H1 (cell line): ENCODE measurements around the gene VPS51. TPM values are rescaled to one million over a fixed set of nuclear protein-coding genes. Genes with fewer than 3 reads are reported as not detected.

ENCODE experiments used
- HDAC6 ChIP-seq: IDR thresholded peaks from one replicate; pipeline ENCODE4 v1.7.1; 2012; ENCODE audit warnings: low read depth, mild to moderate bottlenecking, inconsistent platforms, low read length, moderate library complexity
- JUND ChIP-seq: IDR thresholded peaks from 2 replicates; pipeline ENCODE4 v1.6.1; 2011; ENCODE audit warnings: mild to moderate bottlenecking, improper control_type of control experiment, low read length
- POU5F1 ChIP-seq: IDR thresholded peaks from 2 replicates; pipeline ENCODE4 v1.6.1; 2011; ENCODE audit warnings: low read depth, mild to moderate bottlenecking, low read length, moderate library complexity
- SIN3A ChIP-seq, 2 experiments: IDR thresholded peaks in 1 of 2; conservative IDR thresholded peaks in 1 of 2; 2 replicates each; pipeline ENCODE4 v1.6.1; 2011 to 2012; ENCODE audit warnings: low read length in 2 of 2, improper control_type of control experiment in 1 of 2, low read depth in 1 of 2, mild to moderate bottlenecking in 1 of 2
- SP1 ChIP-seq: IDR thresholded peaks from 2 replicates; pipeline ENCODE4 v1.6.1; 2011; ENCODE audit warnings: low read depth, low read length
- TAF1 ChIP-seq: IDR thresholded peaks from 2 replicates; pipeline ENCODE4 v1.6.1; 2011; ENCODE audit warnings: mild to moderate bottlenecking, low read depth, low read length
- polyA plus RNA-seq, 7 experiments: library from polyadenylated mRNA; depleted of rRNA in 3 of 7; stranded (reverse) in 5 of 7; unstranded in 2 of 7; fragments of >200 nt in 5 of 7; fragments of 200-250 nt in 2 of 7; gene quantifications; 1 replicate in 5 of 7; 2 replicates in 1 of 7; 4 replicates in 1 of 7; pipeline versions ENCODE4 v1.2.1 to v1.2.3, GENCODE V29; 2011 to 2013; ENCODE audit warnings: missing spikeins in 2 of 7, mixed read lengths in 2 of 7
- total RNA-seq: library from RNA; stranded (reverse); fragmentation: NEBNext Ultra II Directional; extraction: Animal tissue kit (Norgen Biotek cat#: 25700); gene quantifications from 2 replicates; pipeline ENCODE4 v1.2.1, GENCODE V29; 2021
- TF ChIP-seq, protein P1 (sequence below): fragments of 300-600 bp; sonication (generic); IDR thresholded peaks from 2 replicates; pipeline ENCODE4 v1.7.1; 2012; ENCODE audit warnings: low read length, moderate library complexity, mild to moderate bottlenecking, inconsistent platforms; ENCODE audit not compliant: insufficient replicate concordance

VPS51 gene
- total and polyA plus RNA-seq, 2 of the 8 experiments (the other 6 are each of a cell fraction or from before 2014, with no cell fraction given) = 97.4 to 142 TPM

DNA sequence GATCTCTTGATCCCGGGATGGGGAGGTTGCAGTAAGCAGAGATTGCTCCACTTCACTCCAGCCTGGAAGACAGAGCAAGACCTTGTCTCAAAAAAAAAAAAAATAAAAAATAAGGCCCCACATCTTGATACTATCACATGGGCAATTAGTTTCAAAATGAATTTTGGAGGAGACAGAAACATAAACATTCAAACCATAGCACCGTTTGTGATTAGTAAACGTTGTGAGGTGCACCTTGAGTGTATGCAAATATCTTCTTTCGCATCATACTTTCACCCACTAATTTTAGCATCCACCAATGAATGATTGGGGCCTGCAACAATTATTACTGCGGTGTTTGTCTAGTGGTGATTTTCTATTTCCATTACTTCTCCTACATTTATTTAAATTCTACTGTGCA lies 63.0 kb downstream of the VPS51 start (continued):
- TF ChIP-seq, protein P1, sequence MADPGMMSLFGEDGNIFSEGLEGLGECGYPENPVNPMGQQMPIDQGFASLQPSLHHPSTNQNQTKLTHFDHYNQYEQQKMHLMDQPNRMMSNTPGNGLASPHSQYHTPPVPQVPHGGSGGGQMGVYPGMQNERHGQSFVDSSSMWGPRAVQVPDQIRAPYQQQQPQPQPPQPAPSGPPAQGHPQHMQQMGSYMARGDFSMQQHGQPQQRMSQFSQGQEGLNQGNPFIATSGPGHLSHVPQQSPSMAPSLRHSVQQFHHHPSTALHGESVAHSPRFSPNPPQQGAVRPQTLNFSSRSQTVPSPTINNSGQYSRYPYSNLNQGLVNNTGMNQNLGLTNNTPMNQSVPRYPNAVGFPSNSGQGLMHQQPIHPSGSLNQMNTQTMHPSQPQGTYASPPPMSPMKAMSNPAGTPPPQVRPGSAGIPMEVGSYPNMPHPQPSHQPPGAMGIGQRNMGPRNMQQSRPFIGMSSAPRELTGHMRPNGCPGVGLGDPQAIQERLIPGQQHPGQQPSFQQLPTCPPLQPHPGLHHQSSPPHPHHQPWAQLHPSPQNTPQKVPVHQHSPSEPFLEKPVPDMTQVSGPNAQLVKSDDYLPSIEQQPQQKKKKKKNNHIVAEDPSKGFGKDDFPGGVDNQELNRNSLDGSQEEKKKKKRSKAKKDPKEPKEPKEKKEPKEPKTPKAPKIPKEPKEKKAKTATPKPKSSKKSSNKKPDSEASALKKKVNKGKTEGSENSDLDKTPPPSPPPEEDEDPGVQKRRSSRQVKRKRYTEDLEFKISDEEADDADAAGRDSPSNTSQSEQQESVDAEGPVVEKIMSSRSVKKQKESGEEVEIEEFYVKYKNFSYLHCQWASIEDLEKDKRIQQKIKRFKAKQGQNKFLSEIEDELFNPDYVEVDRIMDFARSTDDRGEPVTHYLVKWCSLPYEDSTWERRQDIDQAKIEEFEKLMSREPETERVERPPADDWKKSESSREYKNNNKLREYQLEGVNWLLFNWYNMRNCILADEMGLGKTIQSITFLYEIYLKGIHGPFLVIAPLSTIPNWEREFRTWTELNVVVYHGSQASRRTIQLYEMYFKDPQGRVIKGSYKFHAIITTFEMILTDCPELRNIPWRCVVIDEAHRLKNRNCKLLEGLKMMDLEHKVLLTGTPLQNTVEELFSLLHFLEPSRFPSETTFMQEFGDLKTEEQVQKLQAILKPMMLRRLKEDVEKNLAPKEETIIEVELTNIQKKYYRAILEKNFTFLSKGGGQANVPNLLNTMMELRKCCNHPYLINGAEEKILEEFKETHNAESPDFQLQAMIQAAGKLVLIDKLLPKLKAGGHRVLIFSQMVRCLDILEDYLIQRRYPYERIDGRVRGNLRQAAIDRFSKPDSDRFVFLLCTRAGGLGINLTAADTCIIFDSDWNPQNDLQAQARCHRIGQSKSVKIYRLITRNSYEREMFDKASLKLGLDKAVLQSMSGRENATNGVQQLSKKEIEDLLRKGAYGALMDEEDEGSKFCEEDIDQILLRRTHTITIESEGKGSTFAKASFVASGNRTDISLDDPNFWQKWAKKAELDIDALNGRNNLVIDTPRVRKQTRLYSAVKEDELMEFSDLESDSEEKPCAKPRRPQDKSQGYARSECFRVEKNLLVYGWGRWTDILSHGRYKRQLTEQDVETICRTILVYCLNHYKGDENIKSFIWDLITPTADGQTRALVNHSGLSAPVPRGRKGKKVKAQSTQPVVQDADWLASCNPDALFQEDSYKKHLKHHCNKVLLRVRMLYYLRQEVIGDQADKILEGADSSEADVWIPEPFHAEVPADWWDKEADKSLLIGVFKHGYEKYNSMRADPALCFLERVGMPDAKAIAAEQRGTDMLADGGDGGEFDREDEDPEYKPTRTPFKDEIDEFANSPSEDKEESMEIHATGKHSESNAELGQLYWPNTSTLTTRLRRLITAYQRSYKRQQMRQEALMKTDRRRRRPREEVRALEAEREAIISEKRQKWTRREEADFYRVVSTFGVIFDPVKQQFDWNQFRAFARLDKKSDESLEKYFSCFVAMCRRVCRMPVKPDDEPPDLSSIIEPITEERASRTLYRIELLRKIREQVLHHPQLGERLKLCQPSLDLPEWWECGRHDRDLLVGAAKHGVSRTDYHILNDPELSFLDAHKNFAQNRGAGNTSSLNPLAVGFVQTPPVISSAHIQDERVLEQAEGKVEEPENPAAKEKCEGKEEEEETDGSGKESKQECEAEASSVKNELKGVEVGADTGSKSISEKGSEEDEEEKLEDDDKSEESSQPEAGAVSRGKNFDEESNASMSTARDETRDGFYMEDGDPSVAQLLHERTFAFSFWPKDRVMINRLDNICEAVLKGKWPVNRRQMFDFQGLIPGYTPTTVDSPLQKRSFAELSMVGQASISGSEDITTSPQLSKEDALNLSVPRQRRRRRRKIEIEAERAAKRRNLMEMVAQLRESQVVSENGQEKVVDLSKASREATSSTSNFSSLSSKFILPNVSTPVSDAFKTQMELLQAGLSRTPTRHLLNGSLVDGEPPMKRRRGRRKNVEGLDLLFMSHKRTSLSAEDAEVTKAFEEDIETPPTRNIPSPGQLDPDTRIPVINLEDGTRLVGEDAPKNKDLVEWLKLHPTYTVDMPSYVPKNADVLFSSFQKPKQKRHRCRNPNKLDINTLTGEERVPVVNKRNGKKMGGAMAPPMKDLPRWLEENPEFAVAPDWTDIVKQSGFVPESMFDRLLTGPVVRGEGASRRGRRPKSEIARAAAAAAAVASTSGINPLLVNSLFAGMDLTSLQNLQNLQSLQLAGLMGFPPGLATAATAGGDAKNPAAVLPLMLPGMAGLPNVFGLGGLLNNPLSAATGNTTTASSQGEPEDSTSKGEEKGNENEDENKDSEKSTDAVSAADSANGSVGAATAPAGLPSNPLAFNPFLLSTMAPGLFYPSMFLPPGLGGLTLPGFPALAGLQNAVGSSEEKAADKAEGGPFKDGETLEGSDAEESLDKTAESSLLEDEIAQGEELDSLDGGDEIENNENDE = no peak
- TF ChIP-seq JUND (no peak), SP1 (no peak), TAF1 (no peak), SIN3A (conservative IDR thresholded peaks at IDR 0.05 in 1 of 2, IDR thresholded peaks at IDR 0.05 in 1 of 2; ENCODE audit: low read depth in 1 of 2, low read length in 2 of 2) (no peak), HDAC6 (no peak), POU5F1 (no peak)
- TF ChIP-seq, all 59 proteins: peak for 0
